Measurements from ENCODE around the gene CHMP1A.

Gene CHMP1A

GRCh38 chr16:89602273-89602951 is 55.1 kb downstream of the CHMP1A start:
- peak; percentile 83 for DNase-seq

GRCh38 chr16:89601906-89602272 is 55.6 kb downstream of the CHMP1A start:
- DNase-seq = no peak

GRCh38 chr16:89600956-89601355 is 56.6 kb downstream of the CHMP1A start:
- DNase-seq = no peak

GRCh38 chr16:89600427-89600826 is 57.1 kb downstream of the CHMP1A start:
- no peak for DNase-seq

GRCh38 chr16:89599902-89600301 is 57.6 kb downstream of the CHMP1A start:
- DNase-seq = no peak

GRCh38 chr16:89599451-89599858 is 58.1 kb downstream of the CHMP1A start:
- peak; percentile 24 for DNase-seq

GRCh38 chr16:89598199-89598598 is 59.3 kb downstream of the CHMP1A start:
- peak; percentile 54 for DNase-seq

- no peak for DNase-seq
Observed at GRCh38 chr16:89596957-89597649, 60.4 kb downstream of the CHMP1A start.

GRCh38 chr16:89596061-89596689 is 61.3 kb downstream of the CHMP1A start:
- DNase-seq = no peak

- DNase-seq = no peak
Observed at GRCh38 chr16:89595330-89596060, 62.0 kb downstream of the CHMP1A start.
